DMS53 treated with DMSO at 0.1 percent for 48 hours (cell line): ENCODE results near the gene RTN4IP1.
"Not testable (repeated sequence)": the region's sequence is repeated elsewhere in the genome, so short reads cannot be mapped to it uniquely, and the experiment has no call there.

Source experiments
- DNase-seq: peaks from one replicate; lab custom pipeline; 2025; ENCODE audit not compliant: unreplicated experiment; lab: John Stamatoyannopoulos, UW

The RTN4IP1 gene

DNA sequence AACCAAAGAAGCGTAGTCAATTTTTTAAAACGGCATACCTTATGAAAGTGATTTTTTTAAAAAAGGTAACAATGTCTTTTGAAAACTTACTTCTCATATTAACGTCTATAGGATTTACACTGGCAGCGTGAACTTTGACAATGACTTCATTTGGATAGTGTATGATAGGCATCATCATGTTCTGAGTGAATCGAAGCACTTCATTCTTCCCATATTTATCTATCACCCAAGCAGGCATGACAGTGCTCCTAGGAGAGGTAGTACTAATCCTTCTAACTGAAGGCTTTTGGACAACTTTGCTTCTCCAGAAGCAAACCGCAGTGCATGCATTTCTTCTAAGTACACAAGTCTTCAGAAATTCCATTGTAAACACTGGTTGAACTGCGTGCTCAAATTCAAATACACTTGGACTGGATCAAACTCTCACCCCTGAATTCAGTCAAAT, 618 bp downstream of the RTN4IP1 start:
- DNase-seq = no peak

DNA sequence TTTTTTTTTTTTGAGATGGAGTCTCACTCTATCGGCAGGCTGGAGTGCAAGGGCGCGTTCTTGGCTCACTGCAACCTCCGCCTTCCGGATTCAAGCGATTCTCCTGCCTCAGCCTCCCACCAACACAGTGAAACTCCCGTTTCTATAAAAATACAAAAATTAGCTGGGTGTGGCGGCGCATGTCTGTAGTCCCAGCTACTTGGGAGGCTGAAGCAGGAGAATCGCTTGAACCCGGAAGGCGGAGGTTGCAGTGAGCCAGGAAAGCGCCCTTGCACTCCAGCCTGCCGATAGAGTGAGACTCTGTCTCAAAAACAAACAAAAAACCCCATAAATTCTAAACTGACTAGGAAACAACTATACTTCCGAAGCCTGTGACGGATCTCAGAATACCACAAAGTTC, 1.5 kb downstream of the RTN4IP1 start:
- DNase-seq = not testable (repeated sequence)

DNA sequence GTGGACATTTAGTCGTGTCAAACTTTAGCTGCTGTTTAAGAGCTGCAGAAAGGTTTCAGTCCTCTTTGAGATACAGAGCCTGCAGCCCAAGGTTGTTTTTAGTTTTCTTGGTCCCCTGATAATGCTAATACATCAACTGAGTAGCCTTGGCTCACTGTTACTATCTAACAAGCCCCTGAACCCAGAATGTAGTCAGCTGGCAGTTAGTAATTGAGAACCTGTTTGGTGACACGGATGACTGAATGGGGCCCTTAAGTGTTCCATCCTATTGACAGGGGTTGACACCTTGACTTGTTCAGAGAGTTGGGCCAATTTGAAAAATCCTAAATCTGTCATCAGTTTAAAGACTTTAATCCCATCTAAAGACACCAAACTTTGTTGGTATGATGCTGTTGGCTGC, 2.8 kb downstream of the RTN4IP1 start:
- no peak for DNase-seq

DNA sequence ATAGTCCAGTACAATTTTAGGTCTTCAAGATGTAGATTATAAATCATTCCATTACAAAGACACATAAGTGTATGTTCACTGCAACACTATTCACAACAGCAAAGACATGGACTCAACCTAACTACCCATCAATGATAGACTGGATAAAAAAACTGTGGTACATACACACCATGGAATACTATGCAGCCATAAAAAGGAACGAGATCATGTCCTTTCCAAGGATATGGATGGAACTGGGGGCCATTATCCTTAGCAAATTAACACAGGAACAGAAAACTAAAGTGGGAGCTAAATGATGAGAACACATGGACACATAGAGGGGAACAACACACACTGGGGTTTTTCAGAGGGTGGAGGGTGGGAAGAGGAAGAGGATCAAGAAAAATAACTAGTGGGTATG, 6.3 kb downstream of the RTN4IP1 start:
- no peak for DNase-seq

DNA sequence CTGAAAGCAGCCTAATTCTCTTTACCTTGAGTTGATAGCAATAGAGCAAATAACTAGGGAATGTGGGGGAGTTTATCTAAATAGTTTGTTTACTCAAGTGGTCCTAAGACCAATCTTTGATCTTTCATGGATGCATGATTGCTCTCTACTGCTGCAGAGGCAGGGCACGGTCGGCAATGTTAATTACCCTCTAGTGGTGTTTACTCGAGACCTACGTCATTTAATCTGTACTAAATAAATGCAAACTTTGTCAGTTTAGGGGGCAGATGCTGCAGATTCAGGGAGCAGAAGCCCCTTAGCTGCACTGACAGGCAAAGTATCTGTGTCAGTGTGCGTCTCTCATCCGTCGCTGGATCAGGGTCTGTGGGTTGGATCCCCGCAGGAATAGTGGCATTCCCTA, 6.9 kb downstream of the RTN4IP1 start:
- DNase-seq = no peak

DNA sequence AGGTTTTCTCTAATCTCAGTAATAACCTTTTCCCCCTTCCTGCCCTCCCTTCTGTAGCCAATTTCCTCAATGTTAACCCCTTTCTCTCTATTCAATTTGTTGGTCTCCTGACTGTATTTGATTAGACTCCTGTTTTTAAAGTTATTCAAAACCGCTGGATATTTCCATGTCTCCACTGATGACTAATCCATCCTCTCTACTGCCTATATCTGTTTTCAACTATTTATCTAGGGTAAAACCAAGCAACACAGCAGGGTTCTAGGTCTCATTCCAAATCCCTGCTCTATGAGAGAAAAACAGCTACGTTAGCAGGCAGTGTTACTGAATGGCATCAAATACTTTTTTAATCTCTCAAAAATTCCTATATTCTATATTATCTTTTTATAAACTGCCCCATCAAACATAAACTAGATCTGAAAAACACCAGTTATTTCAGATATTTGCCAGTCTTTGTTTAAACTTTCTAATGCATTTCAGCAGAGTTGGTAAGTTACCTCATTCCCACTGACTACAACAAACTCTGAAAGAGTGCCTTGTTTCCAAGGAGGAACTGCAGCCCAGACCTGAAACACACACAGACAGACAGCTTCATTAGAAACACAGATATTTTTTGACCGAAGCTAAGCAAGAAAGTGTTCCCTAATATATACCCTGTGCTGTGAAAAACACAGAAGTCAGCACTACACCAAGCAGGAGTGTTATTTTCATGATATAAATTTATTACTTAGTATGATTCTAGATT, 8.2 kb downstream of the RTN4IP1 start:
- DNase-seq = no peak

DNA sequence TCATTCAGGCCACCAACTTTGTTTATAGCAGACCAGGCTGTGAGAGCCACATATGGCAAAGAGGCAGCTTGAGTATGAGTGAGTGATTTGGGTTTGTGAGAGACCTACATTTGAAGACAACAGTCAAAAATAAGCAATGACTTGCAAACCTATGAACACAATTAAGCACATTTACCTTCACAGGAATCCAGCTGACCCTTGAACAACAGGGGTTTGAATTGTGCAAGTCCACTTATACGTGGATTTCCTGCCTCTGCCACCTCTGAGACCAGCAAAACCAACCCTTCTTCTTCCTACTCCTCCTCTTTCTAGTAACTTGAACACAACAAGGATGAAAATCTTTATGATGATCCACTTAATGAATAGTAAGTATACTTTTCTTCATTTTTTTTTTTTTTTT, 10.1 kb downstream of the RTN4IP1 start:
- DNase-seq = no peak

DNA sequence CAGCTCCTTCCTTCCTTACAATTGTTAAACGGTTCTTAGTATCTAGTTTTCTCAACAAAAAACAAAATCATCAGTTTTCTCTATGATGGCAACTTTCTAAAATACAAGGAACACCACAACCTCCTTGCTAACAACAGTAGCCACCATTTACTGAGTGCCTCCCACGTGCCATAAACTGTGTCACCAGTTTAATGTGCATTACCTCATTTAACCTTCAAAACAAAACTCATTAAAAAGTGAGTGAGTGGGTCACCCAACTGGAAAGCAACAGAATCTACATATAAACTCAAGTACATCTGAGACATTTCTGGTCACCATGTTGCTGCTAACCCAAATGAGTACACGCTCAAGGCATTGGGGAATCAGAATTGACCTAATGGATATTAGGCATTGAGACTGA, 11.0 kb downstream of the RTN4IP1 start:
- no peak for DNase-seq

DNA sequence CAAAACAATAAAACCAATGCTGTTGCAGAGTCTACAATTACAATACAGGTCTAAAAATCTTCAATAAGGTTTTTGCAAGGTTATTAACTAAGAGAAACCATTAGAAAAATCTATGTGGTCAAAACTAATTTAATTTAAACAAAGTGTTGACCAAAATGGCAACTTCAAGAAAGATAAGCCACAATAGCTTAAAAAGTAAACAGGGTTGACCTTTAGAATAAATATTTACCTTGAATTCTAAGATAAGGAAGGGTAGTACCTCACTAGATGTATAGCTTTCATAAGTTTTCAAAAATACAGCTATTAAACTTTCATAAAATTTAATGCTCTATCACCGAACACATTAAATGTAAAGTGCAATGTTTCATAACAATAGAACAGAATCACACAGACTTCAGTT, 11.4 kb downstream of the RTN4IP1 start:
- DNase-seq = no peak

DNA sequence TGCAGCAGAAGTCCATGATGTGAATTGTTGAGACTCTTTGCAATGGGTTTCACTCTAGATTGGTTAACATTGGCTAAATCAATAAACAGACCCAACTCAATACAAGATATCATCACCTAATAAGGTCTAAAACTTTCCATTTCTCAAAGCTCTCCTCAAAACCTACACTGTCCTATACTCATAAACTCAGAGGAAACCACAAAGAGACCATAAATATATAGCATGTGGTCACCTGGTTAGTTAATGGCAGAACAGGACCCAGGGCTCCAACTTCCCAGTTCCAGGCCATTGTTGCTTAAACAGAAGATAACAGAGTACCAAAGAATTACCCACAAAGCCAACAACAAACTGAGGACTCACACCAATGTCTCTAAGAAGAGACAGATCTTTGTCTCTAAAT, 12.0 kb downstream of the RTN4IP1 start:
- no peak for DNase-seq

DNA sequence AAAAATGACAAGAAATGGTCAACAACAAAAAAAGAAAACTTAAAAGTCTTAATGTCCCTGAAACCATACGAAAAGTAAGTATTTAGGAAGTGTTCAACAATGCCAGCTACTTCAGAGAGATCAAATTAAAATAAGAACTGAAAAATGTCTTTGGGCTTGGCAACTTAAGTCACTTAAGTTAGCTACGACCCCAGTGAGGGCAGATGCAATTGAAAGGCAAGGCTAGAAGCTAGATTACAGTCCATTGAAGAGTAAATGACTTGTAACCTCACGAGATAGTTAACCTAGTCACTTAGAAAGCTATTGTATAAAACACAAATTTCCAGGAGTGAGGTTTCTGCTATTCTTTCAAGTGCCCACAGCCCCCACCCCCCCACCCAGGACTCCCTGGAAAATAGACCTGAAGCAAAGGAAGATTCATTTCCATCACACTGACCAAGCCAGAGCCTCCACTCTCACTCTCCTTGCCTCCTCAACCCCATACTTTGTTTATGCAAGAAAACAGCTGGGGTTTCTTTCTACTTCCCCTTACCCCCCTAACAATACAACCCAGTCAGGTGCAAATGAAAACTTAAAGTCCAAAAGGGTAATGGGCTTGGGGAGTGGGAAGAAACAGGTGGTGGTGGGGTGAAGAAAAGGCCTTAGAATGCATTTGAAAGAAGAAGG, 14.6 kb downstream of the RTN4IP1 start:
- DNase-seq = no peak

DNA sequence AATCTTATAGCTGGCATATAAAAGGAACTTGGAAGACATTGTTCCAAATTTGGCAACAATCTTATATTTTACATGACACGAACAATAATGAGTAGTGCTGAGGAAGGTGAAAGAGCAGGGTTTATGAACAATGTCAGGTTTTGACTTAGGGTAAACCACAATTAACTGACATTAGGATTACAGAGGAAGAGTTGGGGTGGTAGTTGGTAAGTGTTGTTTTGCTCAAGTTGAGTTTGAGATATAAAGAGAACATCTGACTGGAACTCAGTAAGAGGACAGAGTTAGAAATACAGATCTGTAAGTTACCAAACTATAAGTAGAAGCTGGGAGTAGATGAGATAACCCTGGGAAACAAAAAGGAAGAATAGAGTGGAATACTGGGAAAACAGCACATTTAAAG, 15.1 kb downstream of the RTN4IP1 start:
- no peak for DNase-seq

DNA sequence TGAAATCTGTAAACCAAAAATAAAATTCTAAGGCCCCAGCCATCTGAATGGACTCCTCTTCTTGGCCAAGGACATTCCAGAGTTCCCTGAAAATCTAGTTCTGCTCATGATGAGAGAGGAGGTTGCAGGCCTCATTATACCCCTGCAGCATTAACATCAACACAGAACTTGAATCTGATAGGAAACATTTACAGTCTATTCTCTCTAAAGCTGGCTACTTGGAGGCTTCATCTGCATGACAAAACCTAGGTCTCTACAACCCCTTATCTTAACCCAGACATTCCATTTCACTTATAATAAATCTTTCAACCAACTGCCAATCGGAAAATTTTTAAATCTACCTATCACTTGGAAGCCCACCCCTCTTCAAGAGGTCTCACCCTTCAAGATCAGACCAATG, 15.7 kb downstream of the RTN4IP1 start:
- DNase-seq = no peak

DNA sequence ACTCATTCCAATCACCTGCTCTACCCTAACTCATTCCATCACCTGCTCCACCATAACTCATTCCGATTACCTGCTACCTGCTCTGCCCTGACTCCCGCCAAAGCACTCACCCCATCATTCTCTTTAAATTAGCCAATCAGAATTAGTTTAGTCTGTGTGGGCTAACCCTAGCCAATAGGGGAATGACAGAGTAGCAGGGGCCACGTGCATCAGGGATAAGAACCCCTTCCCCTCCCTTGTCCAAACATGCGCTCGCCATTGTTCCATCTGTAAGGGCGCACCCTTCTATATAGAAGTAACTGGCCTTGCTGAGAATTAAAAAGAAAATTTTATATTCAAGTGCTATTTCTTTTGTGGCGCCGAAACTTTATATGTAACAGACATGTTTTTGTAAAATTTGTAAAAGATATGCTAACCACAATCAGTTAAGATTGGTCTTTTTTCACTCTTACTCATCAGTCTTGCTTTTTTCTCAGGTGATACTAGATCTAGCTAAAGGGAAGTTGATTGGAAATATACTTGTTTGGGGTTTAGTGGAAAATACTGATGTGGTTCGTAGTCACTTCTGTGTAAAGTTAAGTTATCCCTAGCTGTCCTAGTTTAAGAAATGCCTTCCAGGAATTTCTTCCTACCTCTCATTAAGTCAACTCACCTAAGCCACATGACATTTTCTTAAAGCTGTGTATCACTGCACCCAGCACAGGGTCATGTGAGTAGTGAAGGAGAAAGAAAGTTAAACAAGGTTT, 16.5 kb downstream of the RTN4IP1 start:
- DNase-seq = no peak

DNA sequence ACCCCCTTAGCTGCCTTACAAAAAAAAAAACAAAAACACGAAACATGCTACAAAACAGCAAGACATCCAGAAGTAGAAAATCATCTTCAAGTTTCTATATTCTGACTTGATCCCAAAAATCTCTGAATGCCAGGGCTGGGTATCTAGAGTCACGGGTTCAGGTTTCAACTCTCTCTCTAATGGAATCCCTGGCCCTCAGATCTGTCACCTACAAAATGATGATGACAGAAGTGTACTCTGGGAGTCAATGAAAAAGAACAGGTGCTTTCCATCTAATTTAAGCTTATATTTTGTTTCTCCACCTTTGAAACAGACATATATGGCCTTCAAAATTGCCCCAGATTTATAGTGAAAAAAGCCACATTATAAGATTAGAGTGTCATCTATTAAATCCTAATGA, 18.3 kb downstream of the RTN4IP1 start:
- DNase-seq = no peak

DNA sequence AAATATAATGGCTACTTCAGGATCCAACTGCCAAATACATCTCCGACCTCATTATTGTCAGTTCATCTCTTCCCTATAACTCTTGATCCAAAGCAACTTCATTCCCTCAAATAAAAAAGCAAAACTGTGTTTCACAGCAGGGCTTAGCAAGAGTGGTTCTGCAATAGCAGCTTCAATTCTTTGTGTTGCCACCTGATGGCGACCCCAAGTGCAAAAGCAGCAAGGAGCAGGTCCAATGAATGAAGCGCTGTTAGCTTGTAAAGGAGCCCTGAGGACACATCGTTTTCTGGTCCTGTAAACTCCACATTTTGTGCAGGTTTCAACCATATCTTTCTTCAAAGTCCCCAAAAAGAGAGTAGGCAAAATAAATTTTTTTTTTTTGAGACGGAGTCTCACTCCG, 19.6 kb downstream of the RTN4IP1 start:
- peak; percentile 6 for DNase-seq

DNA sequence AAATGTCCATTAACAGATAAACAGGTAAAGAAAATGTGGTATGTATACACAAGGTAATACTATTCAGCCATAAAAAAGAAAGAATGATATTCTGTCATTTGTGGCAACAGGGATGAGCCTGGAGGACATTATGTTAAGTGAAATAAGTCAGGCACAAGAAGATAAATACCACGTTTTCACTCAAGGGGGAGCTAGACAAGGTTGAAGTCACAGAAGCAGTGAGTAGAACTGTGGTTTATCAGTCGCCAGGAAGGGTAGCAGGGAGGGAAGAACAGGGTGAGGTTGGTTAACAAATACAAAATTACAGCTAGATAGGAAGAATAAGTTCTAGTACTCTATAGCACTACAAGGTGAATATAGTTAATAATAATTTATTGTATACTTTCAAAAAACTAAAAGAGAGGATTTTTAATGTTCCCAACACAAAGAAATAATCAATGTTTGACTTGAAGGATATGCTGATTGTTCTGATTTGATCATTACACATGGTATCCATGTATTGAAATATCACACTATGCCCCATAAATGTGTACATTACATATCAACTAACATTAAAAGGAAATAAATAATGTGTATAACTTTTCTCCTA, 21.1 kb downstream of the RTN4IP1 start:
- DNase-seq = peak; percentile 36

DNA sequence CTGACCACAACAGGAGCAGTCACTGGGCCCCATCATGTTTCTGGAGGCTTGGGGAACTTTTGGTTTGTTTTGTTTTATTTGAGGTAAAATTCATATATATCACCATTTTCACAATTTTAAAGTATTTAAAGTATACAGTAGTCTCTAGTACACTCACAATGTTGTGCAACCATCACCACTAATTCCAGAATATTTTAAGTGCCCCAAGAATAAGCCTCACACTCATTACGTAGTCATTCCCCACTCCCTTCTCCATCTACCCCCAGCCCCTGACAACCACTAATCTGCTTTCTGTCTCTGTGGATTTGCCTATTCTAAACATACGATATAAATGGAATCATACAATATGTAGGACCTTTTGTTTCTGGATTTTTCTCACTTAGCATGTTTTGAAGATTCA, 29.0 kb downstream of the RTN4IP1 start:
- DNase-seq = no peak

DNA sequence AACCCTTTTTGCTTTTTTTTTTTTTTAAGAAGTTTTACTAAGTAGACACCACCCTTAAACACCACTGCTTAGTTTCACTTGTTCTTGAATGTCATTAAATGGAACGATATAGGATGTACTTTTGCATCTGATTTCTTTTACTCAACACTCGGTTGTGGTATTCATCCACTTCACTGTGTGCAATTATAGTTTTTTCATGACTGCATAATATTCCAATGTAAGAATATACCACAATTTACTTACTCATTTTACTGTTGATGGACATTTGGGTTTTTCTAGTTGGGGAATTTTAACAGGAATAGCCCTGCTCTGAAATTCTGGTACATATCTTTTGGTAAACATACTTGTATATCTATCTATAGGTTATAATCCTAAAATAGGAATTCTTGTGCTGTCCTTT, 29.9 kb downstream of the RTN4IP1 start:
- DNase-seq = no peak

DNA sequence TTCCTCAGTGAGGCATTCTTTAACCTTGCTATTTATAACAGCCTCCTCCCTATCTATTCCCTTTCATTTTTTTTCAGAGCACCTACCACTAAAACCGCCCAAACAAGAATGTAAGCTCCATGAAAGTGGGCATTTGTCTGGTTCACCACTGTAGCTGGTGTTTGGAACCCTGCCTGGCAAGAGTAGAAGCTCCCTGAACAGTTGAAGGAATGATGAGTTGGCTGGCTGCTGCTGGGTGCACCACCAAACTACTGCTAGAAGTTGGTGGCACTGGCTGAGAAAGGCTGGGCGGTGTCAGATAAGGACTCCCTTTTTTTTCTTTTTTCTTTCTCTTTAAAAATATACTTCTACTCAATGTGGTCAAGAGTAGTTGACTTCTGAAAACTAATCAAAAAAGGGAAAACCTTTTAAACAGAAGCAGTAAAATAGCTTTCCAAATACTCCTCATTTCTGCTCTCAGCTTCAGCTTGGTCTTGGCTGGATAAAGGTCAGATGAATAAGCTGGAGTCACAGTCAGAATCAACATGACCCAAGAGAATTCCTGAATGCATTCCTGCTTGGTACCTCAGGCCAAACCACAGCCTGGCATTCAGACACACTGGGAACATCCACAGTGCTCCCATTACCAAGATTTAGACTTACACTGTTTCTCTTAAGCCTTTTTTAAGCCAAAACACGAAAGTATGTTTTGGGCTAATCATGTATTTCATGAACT, 38.0 kb downstream of the RTN4IP1 start:
- DNase-seq = no peak

DNA sequence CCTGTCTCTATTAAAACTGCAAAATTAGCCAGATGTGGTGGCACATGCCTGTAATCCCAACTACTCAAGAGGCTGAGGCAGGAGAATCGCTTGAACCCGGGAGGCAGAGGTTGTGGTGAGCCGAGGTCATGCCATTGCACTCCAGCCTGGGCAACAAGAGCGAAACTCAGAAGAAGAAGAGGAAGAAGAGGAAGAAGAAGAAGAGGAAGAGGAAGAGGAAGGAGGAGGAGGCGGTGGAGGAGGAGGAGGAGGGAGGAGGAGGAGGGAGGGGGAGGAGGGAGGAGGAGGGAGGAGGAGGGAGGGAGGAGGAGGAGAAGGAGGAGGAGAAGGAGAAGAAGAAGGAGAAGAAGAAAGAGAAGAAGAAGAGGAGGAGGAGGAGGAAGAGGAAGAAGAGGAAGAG, 40.4 kb downstream of the RTN4IP1 start:
- DNase-seq = not testable (repeated sequence)
